K562 (cell line): ENCODE data around the gene GPR85. TPM values are rescaled to one million over a fixed set of nuclear protein-coding genes. Genes with fewer than 3 reads are reported as not detected.

ENCODE experiments used
- CTCF ChIP-seq, 3 experiments: IDR thresholded peaks in 2 of 3; conservative IDR thresholded peaks in 1 of 3; 2 replicates each; pipeline ENCODE4 v1.5.1; 2011 to 2012; ENCODE audit warnings: low read length in 3 of 3, mild to moderate bottlenecking in 3 of 3, control low read depth in 2 of 3, improper control_type of control experiment in 1 of 3, inconsistent platforms in 1 of 3, low read depth in 1 of 3, mixed read lengths in 1 of 3, moderate library complexity in 1 of 3; ENCODE audit not compliant: insufficient read depth in 2 of 3
- E2F1 ChIP-seq: sonication (generic); formaldehyde crosslinking; IDR thresholded peaks from 2 replicates; pipeline ENCODE4 v1.8.1; 2023; ENCODE audit warnings: mild to moderate bottlenecking, missing genetic modification reagents, moderate library complexity
- FOXM1 ChIP-seq, 2 experiments: fragments of 450-650 bp in 1 of 2; sonication (generic) in 1 of 2; formaldehyde crosslinking in 1 of 2; IDR thresholded peaks; 2 replicates each; pipeline versions ENCODE4 v1.6.1 to v1.9.0; 2017 to 2022; ENCODE audit warnings: low read depth in 2 of 2, mild to moderate bottlenecking in 2 of 2, missing genetic modification reagents in 1 of 2, moderate library complexity in 1 of 2
- HDGF ChIP-seq: fragments of 450-650 bp; IDR thresholded peaks from 2 replicates; pipeline ENCODE4 v1.6.1; 2016
- KLF16 ChIP-seq: IDR thresholded peaks from 2 replicates; pipeline ENCODE4 v1.6.1; 2016; ENCODE audit warnings: antibody characterized with exemption
- NONO ChIP-seq, 2 experiments: fragments of 200-400 bp in 1 of 2; fragments of 450-650 bp in 1 of 2; formaldehyde crosslinking in 1 of 2; IDR thresholded peaks; 2 replicates each; pipeline ENCODE4 v1.6.1; 2017; ENCODE audit warnings: low read depth in 2 of 2, mild to moderate bottlenecking in 2 of 2, moderate library complexity in 2 of 2, low read length in 1 of 2
- RB1 ChIP-seq: fragments of 450-650 bp; IDR thresholded peaks from 2 replicates; pipeline ENCODE4 v1.6.1; 2017; ENCODE audit warnings: low read depth, mild to moderate bottlenecking
- SMARCC2 ChIP-seq: fragments of 450-650 bp; IDR thresholded peaks from 2 replicates; pipeline ENCODE4 v1.6.1; 2017; ENCODE audit warnings: antibody characterized with exemption, moderate library complexity, mild to moderate bottlenecking, low read depth
- TEAD4 ChIP-seq, 2 experiments: sonication (generic) in 1 of 2; formaldehyde crosslinking in 1 of 2; IDR thresholded peaks; 2 replicates each; pipeline versions ENCODE4 v1.6.1 to v1.8.0; 2012 to 2022; ENCODE audit warnings: borderline replicate concordance in 1 of 2, inconsistent platforms in 1 of 2, low read length in 1 of 2, mild to moderate bottlenecking in 1 of 2, missing genetic modification reagents in 1 of 2
- TSHZ1 ChIP-seq: fragments of 250-450 bp; sonication (Bioruptor Pico); IDR thresholded peaks from 2 replicates; pipeline ENCODE4 v1.4.0; 2020; ENCODE audit warnings: mild to moderate bottlenecking, moderate library complexity
- ZBTB1 ChIP-seq: sonication (generic); formaldehyde crosslinking; IDR thresholded peaks from 2 replicates; pipeline ENCODE4 v1.8.1; 2023; ENCODE audit warnings: missing genetic modification reagents, low read depth, mild to moderate bottlenecking, borderline replicate concordance
- ZBTB2 ChIP-seq: fragments of 450-650 bp; IDR thresholded peaks from 2 replicates; pipeline ENCODE4 v1.6.1; 2016; ENCODE audit warnings: antibody characterized with exemption
- ZFPM2 ChIP-seq: fragments of 250-450 bp; sonication (Bioruptor Pico); IDR thresholded peaks from 2 replicates; pipeline ENCODE4 v1.5.1; 2022; ENCODE audit warnings: mild to moderate bottlenecking
- ZNF239 ChIP-seq: fragments of 250-450 bp; sonication (Bioruptor Pico); IDR thresholded peaks from 2 replicates; pipeline ENCODE4 v1.4.0; 2020; ENCODE audit warnings: mild to moderate bottlenecking
- ZNF24 ChIP-seq: fragments of 450-650 bp; IDR thresholded peaks from 2 replicates; pipeline ENCODE4 v1.6.1; 2016
- ZNF354B ChIP-seq: fragments of 250-450 bp; sonication (Bioruptor Pico); IDR thresholded peaks from 2 replicates; pipeline ENCODE4 v1.4.0; 2020
- ZNF717 ChIP-seq: fragments of 250-450 bp; sonication (Bioruptor Pico); IDR thresholded peaks from 2 replicates; pipeline ENCODE4 v1.5.0; 2021
- ZNF76 ChIP-seq: fragments of 250-450 bp; sonication (Bioruptor Pico); IDR thresholded peaks from 2 replicates; pipeline ENCODE4 v1.4.0; 2020; ENCODE audit warnings: mild to moderate bottlenecking, moderate library complexity, borderline replicate concordance
- ZNF766 ChIP-seq: fragments of 200-800 bp; sonication (Bioruptor generic); conservative IDR thresholded peaks from 2 replicates; pipeline ENCODE4 v1.6.1; 2016; ENCODE audit warnings: missing genetic modification characterization, missing compliant biosample characterization
- polyA plus RNA-seq, 8 experiments: library from polyadenylated mRNA; depleted of rRNA in 4 of 8; stranded (reverse) in 5 of 8; unstranded in 3 of 8; fragments of >200 nt; fragmentation: Nextera tagmentation in 2 of 8; fragmentation: Illumina TruSeq in 1 of 8; extraction: Ambion mirVana in 2 of 8; extraction: Trizol in 1 of 8; gene quantifications; 2 replicates each; pipeline versions ENCODE4 v1.2.1 to v1.2.3, GENCODE V29; 2011 to 2014; ENCODE audit warnings: inconsistent platforms in 1 of 8, missing spikeins in 1 of 8
- total RNA-seq, 7 experiments: library from RNA; depleted of rRNA in 6 of 7; stranded (reverse); fragments of >200 nt in 6 of 7; fragmentation: Illumina TruSeq in 2 of 7; extraction: Trizol in 2 of 7; gene quantifications; 2 replicates each; pipeline versions ENCODE4 v1.2.1 to v1.2.3, GENCODE V29; 2011 to 2021; ENCODE audit warnings: low replicate concordance in 1 of 7

Gene GPR85
- total and polyA plus RNA-seq, 9 of the 15 experiments (the other 6 are each of a cell fraction or from before 2014, with no cell fraction given): 2.9 to 18.2 (median 4.0) TPM

- TF ChIP-seq NONO (IDR thresholded peaks at IDR 0.05; ENCODE audit: low read depth in 2 of 2, low read length in 1 of 2) (no peak), ZNF766 (CRISPR knock-in tag) (no peak), HDGF (no peak), E2F1 (CRISPR knock-in tag) (no peak), ZNF76 (CRISPR knock-in tag) (no peak), ZNF354B (CRISPR knock-in tag) (peak; percentile 31; the same call in 1 of the 2 replicates), ZNF24 (no peak), SMARCC2 (peak; percentile 65), ZBTB2 (no peak), ZFPM2 (CRISPR knock-in tag) (no peak), FOXM1 (IDR thresholded peaks at IDR 0.05; ENCODE audit: low read depth) (peak; percentile 78; the same call in 1 of the 2 replicates), FOXM1 (CRISPR knock-in tag; IDR thresholded peaks at IDR 0.05; ENCODE audit: low read depth) (no peak), ZNF717 (CRISPR knock-in tag) (no peak), ZNF239 (CRISPR knock-in tag) (peak; percentile 41; the same call in 1 of the 2 replicates), ZBTB1 (CRISPR knock-in tag) (no peak), TEAD4 (IDR thresholded peaks at IDR 0.05; ENCODE audit: low read length) (peak; percentile 39; the same call in 1 of the 2 replicates), TEAD4 (CRISPR knock-in tag; IDR thresholded peaks at IDR 0.05; ENCODE audit: borderline replicate concordance) (no peak), TSHZ1 (CRISPR knock-in tag) (no peak), KLF16 (no peak), CTCF (IDR thresholded peaks at IDR 0.05 in 2 of 3, conservative IDR thresholded peaks at IDR 0.05 in 1 of 3; ENCODE audit: insufficient read depth in 2 of 3, low read depth in 1 of 3, low read length in 3 of 3) (no peak), RB1 (no peak)
Measured at GRCh38 chr7:113087071-113087998, 708 bp upstream of the GPR85 start (continued).
